GM12878 (cell line): ENCODE results near the gene LSR. TPM values are rescaled to one million over a fixed set of nuclear protein-coding genes. Genes with fewer than 3 reads are reported as not detected.

ENCODE experiments used
- BMI1 ChIP-seq: fragments of 450-650 bp; IDR thresholded peaks from 2 replicates; pipeline ENCODE4 v1.6.1; 2016; ENCODE audit warnings: mild to moderate bottlenecking, moderate library complexity, borderline replicate concordance
- CHD4 ChIP-seq: fragments of 200-600 bp; sonication (generic); IDR thresholded peaks from 2 replicates; pipeline ENCODE4 v1.6.1; 2016; ENCODE audit warnings: mild to moderate bottlenecking
- EED ChIP-seq: sonication (generic); IDR thresholded peaks from 2 replicates; pipeline ENCODE4 v1.6.1; 2016; ENCODE audit warnings: antibody characterized with exemption, low read depth
- EP300 ChIP-seq, 2 experiments: fragments of 150-350 bp in 1 of 2; IDR thresholded peaks; 2 replicates each; pipeline ENCODE4 v1.6.1; 2011 to 2012; ENCODE audit warnings: low read depth in 2 of 2, low read length in 2 of 2, borderline replicate concordance in 1 of 2, improper control_type of control experiment in 1 of 2, inconsistent platforms in 1 of 2; ENCODE audit not compliant: control insufficient read depth in 1 of 2
- EZH2 ChIP-seq: IDR thresholded peaks from 2 replicates; pipeline ENCODE4 v1.6.1; 2012; ENCODE audit warnings: low read depth, mild to moderate bottlenecking, control low read depth, inconsistent platforms, low read length, borderline replicate concordance; ENCODE audit not compliant: control insufficient read depth
- FOXM1 ChIP-seq: IDR thresholded peaks from 2 replicates; pipeline ENCODE4 v1.6.1; 2012; ENCODE audit warnings: low read depth, mild to moderate bottlenecking, inconsistent platforms, low read length, moderate library complexity
- JUNB ChIP-seq: IDR thresholded peaks from 2 replicates; pipeline ENCODE4 v1.6.1; 2016; ENCODE audit warnings: antibody characterized with exemption, mild to moderate bottlenecking
- JUND ChIP-seq: IDR thresholded peaks from 2 replicates; pipeline ENCODE4 v1.6.1; 2012; ENCODE audit warnings: low read depth, mild to moderate bottlenecking, low read length, improper control_type of control experiment, moderate library complexity
- KAT2A ChIP-seq: conservative IDR thresholded peaks from 2 replicates; pipeline ENCODE4 v1.6.1; 2011; ENCODE audit warnings: low read depth, low read length; ENCODE audit not compliant: control insufficient read depth
- MTA3 ChIP-seq: IDR thresholded peaks from 2 replicates; pipeline ENCODE4 v1.6.1; 2012; ENCODE audit warnings: low read length, inconsistent platforms, borderline replicate concordance
- SIN3A ChIP-seq: IDR thresholded peaks from 2 replicates; pipeline ENCODE4 v1.6.1; 2012; ENCODE audit warnings: low read depth, low read length, improper control_type of control experiment
- SMAD5 ChIP-seq: IDR thresholded peaks from 2 replicates; pipeline ENCODE4 v1.6.1; 2016; ENCODE audit warnings: antibody characterized with exemption, low read depth
- SMC3 ChIP-seq: IDR thresholded peaks from 2 replicates; pipeline ENCODE4 v1.6.1; 2011; ENCODE audit warnings: low read length, improper control_type of control experiment, borderline replicate concordance
- STAT1 ChIP-seq: fragments of 450-650 bp; conservative IDR thresholded peaks from 2 replicates; pipeline ENCODE4 v1.6.1; 2014; ENCODE audit warnings: antibody characterized with exemption, mild to moderate bottlenecking
- TBL1XR1 ChIP-seq: IDR thresholded peaks from 2 replicates; pipeline ENCODE4 v1.6.1; 2012; ENCODE audit warnings: low read depth, low read length, improper control_type of control experiment
- TCF12 ChIP-seq: IDR thresholded peaks from 2 replicates; pipeline ENCODE4 v1.6.1; 2011; ENCODE audit warnings: low read depth, mild to moderate bottlenecking, low read length
- polyA plus RNA-seq, 11 experiments: library from polyadenylated mRNA; depleted of rRNA in 4 of 11; unstranded in 6 of 11; stranded (reverse) in 5 of 11; fragments of >200 nt; fragmentation: Nextera tagmentation in 4 of 11; fragmentation: Illumina TruSeq in 1 of 11; extraction: Ambion mirVana in 4 of 11; extraction: Trizol in 1 of 11; gene quantifications; 1 replicate in 1 of 11; 2 replicates in 10 of 11; pipeline versions ENCODE4 v1.2.1 to v1.2.3, GENCODE V29; 2011 to 2016; ENCODE audit warnings: inconsistent platforms in 2 of 11, missing spikeins in 2 of 11, low read depth in 1 of 11
- total RNA-seq, 4 experiments: library from RNA; depleted of rRNA in 3 of 4; stranded (reverse); fragments of >200 nt in 3 of 4; fragmentation: Illumina TruSeq in 1 of 4; extraction: Trizol in 1 of 4; gene quantifications; 2 replicates each; pipeline versions ENCODE4 v1.2.1 to v1.2.3, GENCODE V29; 2013 to 2021
- TF ChIP-seq, protein P1 (sequence below): IDR thresholded peaks from 2 replicates; pipeline ENCODE4 v1.6.1; 2011; ENCODE audit warnings: low read depth, mild to moderate bottlenecking, low read length, moderate library complexity, borderline replicate concordance; ENCODE audit errors: extremely low read depth
- TF ChIP-seq, protein P2 (sequence below): IDR thresholded peaks from 2 replicates; pipeline ENCODE4 v1.6.1; 2011; ENCODE audit warnings: low read depth, low read length, improper control_type of control experiment, borderline replicate concordance
- TF ChIP-seq, protein P3 (sequence below): IDR thresholded peaks from 2 replicates; pipeline ENCODE4 v1.6.1; 2012; ENCODE audit warnings: improper control_type of control experiment, low read depth, low read length; ENCODE audit not compliant: insufficient replicate concordance

The LSR gene
- total and polyA plus RNA-seq, 10 of the 15 experiments (the other 5 are each of a cell fraction or from before 2014, with no cell fraction given) = 0.26 to 53.9 (median 26.3) TPM

DNA sequence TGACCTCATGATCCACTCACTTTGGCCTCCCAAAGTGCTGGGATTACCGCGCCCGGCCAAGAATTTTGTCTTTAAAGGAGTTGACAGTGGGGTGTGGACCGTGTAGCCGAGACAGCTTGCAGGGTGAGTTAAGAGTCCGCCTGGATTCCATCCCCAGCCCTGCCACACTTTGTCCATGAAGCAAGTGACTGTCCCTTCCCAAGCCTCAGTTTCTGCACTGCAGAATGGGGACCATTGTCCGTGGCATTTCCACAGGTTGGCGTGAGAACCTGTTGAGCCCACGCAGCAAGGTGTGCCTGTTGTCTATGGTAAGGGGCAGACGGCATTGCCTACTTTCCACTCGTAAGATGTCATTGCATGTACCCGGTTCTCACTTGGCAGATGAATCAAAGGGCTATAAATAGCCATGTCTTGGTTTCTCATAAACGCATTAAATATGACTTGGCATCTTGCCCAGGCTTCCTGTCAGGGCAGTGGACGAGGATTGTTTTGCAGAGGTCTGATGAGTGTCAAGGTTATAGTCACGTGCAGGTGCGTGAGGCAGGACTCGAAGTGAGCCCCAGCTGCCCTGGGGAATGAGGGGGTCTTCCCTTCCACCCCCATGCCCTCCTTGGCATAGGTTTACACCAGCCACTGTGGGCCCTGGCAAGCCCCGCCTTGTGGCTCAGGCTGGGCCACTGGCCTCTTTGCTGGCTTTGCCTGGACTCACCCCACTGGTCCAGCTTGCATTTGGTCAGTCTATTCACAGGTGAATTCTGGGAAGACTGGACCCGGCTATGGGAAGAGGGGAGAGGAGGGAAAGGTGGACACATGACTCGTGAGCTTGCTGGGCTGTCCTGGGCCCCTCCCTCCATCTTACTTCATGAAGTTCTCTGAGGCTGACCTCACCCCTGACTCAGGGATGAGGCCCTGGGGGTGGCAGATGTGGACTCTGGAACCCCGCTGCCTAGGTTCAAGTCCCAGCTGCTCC is 34.9 kb upstream of the LSR start (continued):
- TF ChIP-seq EED (peak; percentile 68), TCF12 (peak; percentile 55; the same call in 1 of the 2 replicates), TBL1XR1 (0 out of 2 replicates have a peak, but pooled peaks have one; percentile 22), BMI1 (no peak), EZH2 (no peak), FOXM1 (no peak), SMAD5 (no peak), CHD4 (no peak), JUND (no peak), EP300 (IDR thresholded peaks at IDR 0.05; ENCODE audit: borderline replicate concordance in 1 of 2, control insufficient read depth in 1 of 2, low read depth in 2 of 2, low read length in 2 of 2) (peak; percentile 87 to 92), KAT2A (no peak), STAT1 (no peak), MTA3 (0 out of 2 replicates have a peak, but pooled peaks have one; percentile 50), JUNB (peak; percentile 55), SMC3 (no peak), SIN3A (no peak)
- TF ChIP-seq, protein P1, sequence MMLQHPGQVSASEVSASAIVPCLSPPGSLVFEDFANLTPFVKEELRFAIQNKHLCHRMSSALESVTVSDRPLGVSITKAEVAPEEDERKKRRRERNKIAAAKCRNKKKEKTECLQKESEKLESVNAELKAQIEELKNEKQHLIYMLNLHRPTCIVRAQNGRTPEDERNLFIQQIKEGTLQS = no peak
- TF ChIP-seq, protein P2, sequence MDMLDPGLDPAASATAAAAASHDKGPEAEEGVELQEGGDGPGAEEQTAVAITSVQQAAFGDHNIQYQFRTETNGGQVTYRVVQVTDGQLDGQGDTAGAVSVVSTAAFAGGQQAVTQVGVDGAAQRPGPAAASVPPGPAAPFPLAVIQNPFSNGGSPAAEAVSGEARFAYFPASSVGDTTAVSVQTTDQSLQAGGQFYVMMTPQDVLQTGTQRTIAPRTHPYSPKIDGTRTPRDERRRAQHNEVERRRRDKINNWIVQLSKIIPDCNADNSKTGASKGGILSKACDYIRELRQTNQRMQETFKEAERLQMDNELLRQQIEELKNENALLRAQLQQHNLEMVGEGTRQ = peak; percentile 54; the same call in 1 of the 2 replicates
- TF ChIP-seq, protein P3, sequence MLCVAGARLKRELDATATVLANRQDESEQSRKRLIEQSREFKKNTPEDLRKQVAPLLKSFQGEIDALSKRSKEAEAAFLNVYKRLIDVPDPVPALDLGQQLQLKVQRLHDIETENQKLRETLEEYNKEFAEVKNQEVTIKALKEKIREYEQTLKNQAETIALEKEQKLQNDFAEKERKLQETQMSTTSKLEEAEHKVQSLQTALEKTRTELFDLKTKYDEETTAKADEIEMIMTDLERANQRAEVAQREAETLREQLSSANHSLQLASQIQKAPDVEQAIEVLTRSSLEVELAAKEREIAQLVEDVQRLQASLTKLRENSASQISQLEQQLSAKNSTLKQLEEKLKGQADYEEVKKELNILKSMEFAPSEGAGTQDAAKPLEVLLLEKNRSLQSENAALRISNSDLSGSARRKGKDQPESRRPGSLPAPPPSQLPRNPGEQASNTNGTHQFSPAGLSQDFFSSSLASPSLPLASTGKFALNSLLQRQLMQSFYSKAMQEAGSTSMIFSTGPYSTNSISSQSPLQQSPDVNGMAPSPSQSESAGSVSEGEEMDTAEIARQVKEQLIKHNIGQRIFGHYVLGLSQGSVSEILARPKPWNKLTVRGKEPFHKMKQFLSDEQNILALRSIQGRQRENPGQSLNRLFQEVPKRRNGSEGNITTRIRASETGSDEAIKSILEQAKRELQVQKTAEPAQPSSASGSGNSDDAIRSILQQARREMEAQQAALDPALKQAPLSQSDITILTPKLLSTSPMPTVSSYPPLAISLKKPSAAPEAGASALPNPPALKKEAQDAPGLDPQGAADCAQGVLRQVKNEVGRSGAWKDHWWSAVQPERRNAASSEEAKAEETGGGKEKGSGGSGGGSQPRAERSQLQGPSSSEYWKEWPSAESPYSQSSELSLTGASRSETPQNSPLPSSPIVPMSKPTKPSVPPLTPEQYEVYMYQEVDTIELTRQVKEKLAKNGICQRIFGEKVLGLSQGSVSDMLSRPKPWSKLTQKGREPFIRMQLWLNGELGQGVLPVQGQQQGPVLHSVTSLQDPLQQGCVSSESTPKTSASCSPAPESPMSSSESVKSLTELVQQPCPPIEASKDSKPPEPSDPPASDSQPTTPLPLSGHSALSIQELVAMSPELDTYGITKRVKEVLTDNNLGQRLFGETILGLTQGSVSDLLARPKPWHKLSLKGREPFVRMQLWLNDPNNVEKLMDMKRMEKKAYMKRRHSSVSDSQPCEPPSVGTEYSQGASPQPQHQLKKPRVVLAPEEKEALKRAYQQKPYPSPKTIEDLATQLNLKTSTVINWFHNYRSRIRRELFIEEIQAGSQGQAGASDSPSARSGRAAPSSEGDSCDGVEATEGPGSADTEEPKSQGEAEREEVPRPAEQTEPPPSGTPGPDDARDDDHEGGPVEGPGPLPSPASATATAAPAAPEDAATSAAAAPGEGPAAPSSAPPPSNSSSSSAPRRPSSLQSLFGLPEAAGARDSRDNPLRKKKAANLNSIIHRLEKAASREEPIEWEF = no peak
